DOHH2 (cell line): ENCODE data around the gene TRMT61B.

Experiments
- H3F3A ChIP-seq: fragments of 200-600 bp; sonication (generic), shearing (Covaris generic); 2 replicates; pipeline ENCODE4 v1.6.0; 2016; ENCODE audit warnings: antibody characterized with exemption, mild to moderate bottlenecking; ENCODE audit not compliant: control insufficient read depth, insufficient read depth
- H3K27ac ChIP-seq: fragments of 200-600 bp; sonication (generic); 2 replicates; pipeline ENCODE4 v1.5.1; 2014; ENCODE audit warnings: low read depth, mild to moderate bottlenecking, low read length, moderate library complexity
- H3K27me3 ChIP-seq: fragments of 200-600 bp; sonication (generic); 2 replicates; pipeline ENCODE4 v1.6.1; 2014; ENCODE audit warnings: mild to moderate bottlenecking, low read length, mixed read lengths; ENCODE audit not compliant: control insufficient read depth
- H3K36me3 ChIP-seq: fragments of 200-600 bp; sonication (generic); 2 replicates; pipeline ENCODE4 v1.6.1; 2014; ENCODE audit warnings: mild to moderate bottlenecking, low read length, moderate library complexity, mixed read lengths; ENCODE audit not compliant: control insufficient read depth
- H3K4me1 ChIP-seq: fragments of 200-600 bp; sonication (generic); 2 replicates; pipeline ENCODE4 v1.6.1; 2014; ENCODE audit warnings: mild to moderate bottlenecking, low read length, mixed read lengths; ENCODE audit not compliant: control insufficient read depth
- H3K4me2 ChIP-seq: fragments of 200-600 bp; sonication (generic); 2 replicates; pipeline ENCODE4 v1.6.0; 2014; ENCODE audit warnings: mild to moderate bottlenecking, low read length, moderate library complexity
- H3K4me3 ChIP-seq: fragments of 200-600 bp; sonication (generic); 2 replicates; pipeline ENCODE4 v1.5.1; 2014; ENCODE audit warnings: mild to moderate bottlenecking, low read length, mixed read lengths
- H3K79me2 ChIP-seq: fragments of 200-600 bp; sonication (generic); 2 replicates; pipeline ENCODE4 v1.6.1; 2014; ENCODE audit warnings: mild to moderate bottlenecking, low read length, mixed read lengths; ENCODE audit not compliant: control insufficient read depth
- H3K9me2 ChIP-seq: fragments of 200-600 bp; sonication (generic); replicated peaks from 2 replicates; pipeline ENCODE4 v1.6.1; 2014; ENCODE audit warnings: mild to moderate bottlenecking, low read length, mixed read lengths; ENCODE audit not compliant: control insufficient read depth
- H3K9me3 ChIP-seq: fragments of 200-600 bp; sonication (generic); 2 replicates; pipeline ENCODE4 v1.6.1; 2014; ENCODE audit warnings: antibody characterized with exemption, low read length, mixed read lengths; ENCODE audit not compliant: control insufficient read depth, insufficient read depth
- H4K20me1 ChIP-seq: fragments of 200-600 bp; sonication (generic); 2 replicates; pipeline ENCODE4 v1.6.0; 2014; ENCODE audit warnings: low read depth, mild to moderate bottlenecking, antibody characterized with exemption, low read length, moderate library complexity; ENCODE audit not compliant: control insufficient read depth, insufficient read depth
- EZH2phosphoT487 ChIP-seq: fragments of 200-600 bp; sonication (generic); IDR thresholded peaks from 2 replicates; pipeline ENCODE4 v1.6.1; 2017; ENCODE audit warnings: borderline replicate concordance, mild to moderate bottlenecking, antibody characterized with exemption, low read length, moderate library complexity, mixed read lengths
- TF ChIP-seq, protein P1 (sequence below): fragments of 200-600 bp; sonication (generic); IDR thresholded peaks from one replicate; pipeline ENCODE4 v1.5.1; 2014; ENCODE audit warnings: antibody characterized with exemption, mild to moderate bottlenecking, low read depth, low read length; ENCODE audit not compliant: poor library complexity, severe bottlenecking

Gene TRMT61B

DNA sequence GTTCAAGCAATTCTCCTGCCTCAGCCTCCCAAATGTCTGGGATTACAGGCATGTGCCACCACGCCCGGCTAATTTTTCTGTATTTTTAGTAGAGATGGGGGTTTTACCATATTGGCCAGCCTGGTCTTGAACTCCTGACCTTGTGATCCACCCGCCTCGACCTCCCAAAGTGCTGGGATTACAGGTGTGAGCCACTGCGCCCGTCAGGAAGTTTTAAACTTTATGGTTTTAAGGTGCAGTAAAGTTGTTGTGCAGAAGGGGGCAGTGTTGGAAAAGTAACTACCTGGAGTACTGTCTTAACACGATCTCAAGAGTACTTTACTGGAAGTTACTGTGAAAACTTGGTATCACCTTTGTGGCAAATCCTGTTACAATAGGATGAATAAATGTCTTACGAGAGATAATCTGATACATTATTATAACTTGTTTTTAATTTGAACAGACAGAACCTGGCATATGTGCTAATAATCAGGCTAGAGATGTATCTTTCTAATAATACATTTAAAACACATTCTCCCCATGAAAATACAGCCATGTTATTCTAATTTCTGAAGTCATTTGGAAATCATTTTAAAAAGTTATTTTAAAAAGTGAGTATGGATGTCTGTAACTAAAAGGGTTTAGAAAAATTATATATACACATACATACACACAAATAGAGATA, 48.7 kb downstream of the TRMT61B start:
- Histone ChIP-seq H3K4me3 (no peak overlapping the region), H3K9me3 (no peaks in the 10 kb centered on the region), H3K4me2 (no peak overlapping the region), H3K27ac (no peak overlapping the region), H3K4me1 (no peaks in the 10 kb centered on the region), H4K20me1 (no peaks in the 10 kb centered on the region), H3K79me2 (no peaks in the 10 kb centered on the region), H3K27me3 (peaks cover 2% of the 10 kb centered on the region; the same call in 1 of the 2 replicates), H3F3A (no peaks in the 10 kb centered on the region), H3K36me3 (no peaks in the 10 kb centered on the region), H3K9me2 (no peaks in the 10 kb centered on the region)
- TF ChIP-seq, protein P1, sequence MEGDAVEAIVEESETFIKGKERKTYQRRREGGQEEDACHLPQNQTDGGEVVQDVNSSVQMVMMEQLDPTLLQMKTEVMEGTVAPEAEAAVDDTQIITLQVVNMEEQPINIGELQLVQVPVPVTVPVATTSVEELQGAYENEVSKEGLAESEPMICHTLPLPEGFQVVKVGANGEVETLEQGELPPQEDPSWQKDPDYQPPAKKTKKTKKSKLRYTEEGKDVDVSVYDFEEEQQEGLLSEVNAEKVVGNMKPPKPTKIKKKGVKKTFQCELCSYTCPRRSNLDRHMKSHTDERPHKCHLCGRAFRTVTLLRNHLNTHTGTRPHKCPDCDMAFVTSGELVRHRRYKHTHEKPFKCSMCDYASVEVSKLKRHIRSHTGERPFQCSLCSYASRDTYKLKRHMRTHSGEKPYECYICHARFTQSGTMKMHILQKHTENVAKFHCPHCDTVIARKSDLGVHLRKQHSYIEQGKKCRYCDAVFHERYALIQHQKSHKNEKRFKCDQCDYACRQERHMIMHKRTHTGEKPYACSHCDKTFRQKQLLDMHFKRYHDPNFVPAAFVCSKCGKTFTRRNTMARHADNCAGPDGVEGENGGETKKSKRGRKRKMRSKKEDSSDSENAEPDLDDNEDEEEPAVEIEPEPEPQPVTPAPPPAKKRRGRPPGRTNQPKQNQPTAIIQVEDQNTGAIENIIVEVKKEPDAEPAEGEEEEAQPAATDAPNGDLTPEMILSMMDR = peak; percentile 63
- no peak for TF ChIP-seq EZH2phosphoT487

DNA sequence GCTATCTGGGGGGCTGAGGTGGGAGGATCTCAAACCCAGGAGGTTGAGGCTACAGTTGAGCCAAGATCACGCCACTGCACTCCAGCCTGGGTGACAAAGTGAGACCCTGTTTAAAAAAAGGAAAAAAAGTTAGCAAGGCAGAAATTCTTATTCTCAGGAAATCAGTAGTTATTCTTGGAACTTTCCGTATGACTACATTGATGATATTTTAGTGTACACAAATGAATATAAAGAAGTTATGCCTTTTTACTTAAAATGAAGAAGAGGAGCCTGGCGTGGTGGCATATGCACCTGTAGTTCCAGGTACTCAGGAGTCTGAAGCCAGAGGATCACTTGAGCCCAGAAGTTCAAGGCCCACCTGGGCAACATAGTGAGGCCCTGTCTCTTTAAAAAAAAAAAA, 52.1 kb downstream of the TRMT61B start:
- Histone ChIP-seq H3K27me3 (peaks cover 9% of the 10 kb centered on the region), H3K27ac (no peak overlapping the region), H3K36me3 (no peaks in the 10 kb centered on the region), H3K4me1 (no peaks in the 10 kb centered on the region), H3K9me2 (no peaks in the 10 kb centered on the region), H3K79me2 (no peaks in the 10 kb centered on the region), H3K9me3 (no peaks in the 10 kb centered on the region), H3F3A (no peaks in the 10 kb centered on the region), H4K20me1 (no peaks in the 10 kb centered on the region), H3K4me2 (no peak overlapping the region), H3K4me3 (no peak overlapping the region)
- TF ChIP-seq EZH2phosphoT487 = no peak
- TF ChIP-seq, protein P1 = no peak

DNA sequence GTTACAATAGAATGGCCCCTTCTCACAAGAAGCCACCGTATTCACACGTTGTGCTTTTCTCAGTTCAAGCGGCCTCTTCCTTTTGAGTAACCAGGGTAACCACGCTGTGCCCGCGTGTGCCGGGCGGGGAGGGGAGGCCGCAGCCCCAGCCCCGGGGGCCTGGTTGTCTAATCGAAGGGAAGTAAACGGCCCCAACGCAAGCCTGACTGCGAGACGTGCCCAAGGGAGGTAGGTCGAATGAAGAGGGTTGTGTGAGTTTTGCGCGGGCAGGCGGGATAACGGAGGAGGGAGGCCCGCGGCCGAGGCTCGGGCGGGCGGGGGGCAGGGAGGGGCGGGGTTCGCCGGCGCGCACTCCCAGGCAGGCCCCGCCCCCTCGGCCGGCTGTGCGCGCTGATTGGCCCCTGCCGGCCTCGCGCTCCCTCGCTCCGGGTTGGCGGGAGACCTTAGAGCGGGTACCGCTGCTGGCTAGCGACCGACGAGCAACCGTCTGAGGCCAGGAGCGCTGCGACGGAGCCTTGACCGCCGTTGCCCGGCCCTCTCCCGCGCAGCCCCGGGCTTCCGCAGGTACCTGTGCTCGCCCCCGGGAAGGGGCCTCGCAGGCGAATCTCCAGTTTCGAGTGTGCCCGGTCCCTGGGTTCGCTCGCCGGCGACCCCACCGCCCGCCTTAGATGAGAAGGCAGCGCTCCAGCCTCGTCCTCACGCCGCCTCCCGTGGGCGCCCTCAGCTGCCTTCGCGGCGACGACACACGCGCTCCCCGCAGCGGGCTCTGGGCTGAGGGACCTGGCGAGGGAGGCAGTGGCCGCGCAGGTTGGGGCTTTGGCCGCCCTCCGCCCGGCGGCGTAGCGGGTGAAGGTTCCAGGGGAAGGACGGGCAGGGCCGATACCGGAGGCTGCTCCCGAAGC, 59.5 kb downstream of the TRMT61B start, which contains the start of gene SPDYA:
TSS of gene SPDYA (plus strand) at position 451 of the 902 bp plus-strand sequence. CDS start 5,181 bp downstream, outside the sequence.
- H3K9me3 ChIP-seq = no peaks in the 10 kb centered on the region
- TF ChIP-seq, protein P1 = no peak
- TF ChIP-seq EZH2phosphoT487 = no peak
- H3F3A ChIP-seq = peaks cover 16% of the 10 kb centered on the region
- no peak within 1 kb of the TSS; the same call in 1 of the 2 replicates for H3K27ac ChIP-seq
- no peaks in the 10 kb centered on the region for H3K79me2 ChIP-seq
- H3K4me1 ChIP-seq = peaks cover 14% of the 10 kb centered on the region
- peak within 1 kb of the TSS; percentile 76 for H3K4me2 ChIP-seq
- no peaks in the 10 kb centered on the region for H3K9me2 ChIP-seq
- H4K20me1 ChIP-seq = no peaks in the 10 kb centered on the region
- peak within 1 kb of the TSS; percentile 73 for H3K4me3 ChIP-seq
- H3K27me3 ChIP-seq = peaks cover under 1% of the 10 kb centered on the region
- H3K36me3 ChIP-seq = no peaks in the 10 kb centered on the region
